ENCODE measurements around the gene ASH1L. TPM values are rescaled to one million over a fixed set of nuclear protein-coding genes. Genes with fewer than 3 reads are reported as not detected.

Gene ASH1L
- total RNA-seq, 1 experiment from 2014 or later = 30.5 TPM

GRCh38 chr1:155466996-155467395, 95.6 kb downstream of the ASH1L start:
- CTCF ChIA-PET = no interaction called here
- no peak for TF ChIP-seq FOSL1 (IDR thresholded peaks at IDR 0.05; ENCODE audit: low read depth)
- no peak for TF ChIP-seq JUND (IDR thresholded peaks at IDR 0.05)
- H3K4me3 ChIP-seq (replicated peaks in 1 of 2; ENCODE audit: low read depth in 1 of 2, low read length in 2 of 2) = no peak overlapping the region
- no peak overlapping the region for H3K4me2 ChIP-seq (ENCODE audit: low read length)
- peaks cover 0 to 8% of the 10 kb centered on the region in 2 experiments; a peak in 1 of 4 replicates for H3K36me3 ChIP-seq (ENCODE audit: control insufficient read depth in 1 of 2, insufficient read depth in 2 of 2, low read length in 2 of 2)
- no peaks in the 10 kb centered on the region for H3K27me3 ChIP-seq (ENCODE audit: insufficient read depth, low read length)
- H3K79me2 ChIP-seq (ENCODE audit: insufficient read depth, low read length) = peaks cover 48% of the 10 kb centered on the region
- intact Hi-C loops (cut with micrococcal nuclease) = no loop called here
- no peak overlapping the region for H2AFZ ChIP-seq (ENCODE audit: low read depth, low read length, poor library complexity, severe bottlenecking)
- H3K9me3 ChIP-seq (ENCODE audit: control insufficient read depth in 1 of 2, insufficient read depth in 1 of 2, low read depth in 1 of 2, low read length in 2 of 2) = peaks cover 7 to 9% of the 10 kb centered on the region in 2 experiments; a peak in 2 of 4 replicates
- no peaks in the 10 kb centered on the region for H3K9me2 ChIP-seq (ENCODE audit: insufficient read depth)
- RAD21 ChIA-PET (ENCODE audit: low non-redundant PET in 1 of 2, low total read pairs in 2 of 2, uncharacterized antibody in 2 of 2, unreplicated experiment in 2 of 2) = no interaction called here
- no peak overlapping the region for H3K27ac ChIP-seq (ENCODE audit: low read depth, low read length)
- no peak overlapping the region for H3K9ac ChIP-seq (ENCODE audit: low read length)
- peaks cover 10% of the 10 kb centered on the region for H4K20me1 ChIP-seq (ENCODE audit: insufficient read depth)
- no peak for ATAC-seq
- POLR2A ChIA-PET = no interaction called here
- no TSS peak for BruUV-seq (replicated peaks)
- no peak for DNase-seq (ENCODE audit: low read depth, low spot score)
- H3K4me1 ChIP-seq (ENCODE audit: control insufficient read depth in 1 of 2, insufficient read depth in 2 of 2, low read length in 2 of 2) = peaks cover 0 to 7% of the 10 kb centered on the region in 2 experiments; a peak in 2 of 4 replicates

GRCh38 chr1:155466617-155466972, 96.0 kb downstream of the ASH1L start:
- Histone ChIP-seq H3K79me2 (ENCODE audit: insufficient read depth, low read length) (peaks cover 48% of the 10 kb centered on the region), H2AFZ (ENCODE audit: low read depth, low read length, poor library complexity, severe bottlenecking) (no peak overlapping the region), H3K4me3 (replicated peaks in 1 of 2; ENCODE audit: low read depth in 1 of 2, low read length in 2 of 2) (no peak overlapping the region), H3K9me2 (ENCODE audit: insufficient read depth) (no peaks in the 10 kb centered on the region), H3K27ac (ENCODE audit: low read depth, low read length) (no peak overlapping the region), H3K9me3 (ENCODE audit: control insufficient read depth in 1 of 2, insufficient read depth in 1 of 2, low read depth in 1 of 2, low read length in 2 of 2) (peaks cover 5 to 6% of the 10 kb centered on the region in 2 experiments; a peak in 2 of 4 replicates), H3K36me3 (ENCODE audit: control insufficient read depth in 1 of 2, insufficient read depth in 2 of 2, low read length in 2 of 2) (peaks cover 0 to 9% of the 10 kb centered on the region in 2 experiments; a peak in 1 of 4 replicates), H4K20me1 (ENCODE audit: insufficient read depth) (peaks cover 10% of the 10 kb centered on the region), H3K9ac (ENCODE audit: low read length) (no peak overlapping the region), H3K4me1 (ENCODE audit: control insufficient read depth in 1 of 2, insufficient read depth in 2 of 2, low read length in 2 of 2) (peaks cover 0 to 7% of the 10 kb centered on the region in 2 experiments; a peak in 2 of 4 replicates), H3K4me2 (ENCODE audit: low read length) (no peak overlapping the region), H3K27me3 (ENCODE audit: insufficient read depth, low read length) (no peaks in the 10 kb centered on the region)
- ATAC-seq = no peak
- CTCF ChIA-PET = interaction anchor here (1.2 kb wide), 1 partner anchor 38 kb away, joined by 3 read pairs; no protein-coding TSS in a partner anchor
- no peak for DNase-seq (ENCODE audit: low read depth, low spot score)
- RAD21 ChIA-PET (ENCODE audit: low non-redundant PET in 1 of 2, low total read pairs in 2 of 2, uncharacterized antibody in 2 of 2, unreplicated experiment in 2 of 2) = no interaction called here
- no TSS peak for BruUV-seq (replicated peaks)
- POLR2A ChIA-PET = no interaction called here
- intact Hi-C loops (cut with micrococcal nuclease) = no loop called here
- TF ChIP-seq, protein P1, sequence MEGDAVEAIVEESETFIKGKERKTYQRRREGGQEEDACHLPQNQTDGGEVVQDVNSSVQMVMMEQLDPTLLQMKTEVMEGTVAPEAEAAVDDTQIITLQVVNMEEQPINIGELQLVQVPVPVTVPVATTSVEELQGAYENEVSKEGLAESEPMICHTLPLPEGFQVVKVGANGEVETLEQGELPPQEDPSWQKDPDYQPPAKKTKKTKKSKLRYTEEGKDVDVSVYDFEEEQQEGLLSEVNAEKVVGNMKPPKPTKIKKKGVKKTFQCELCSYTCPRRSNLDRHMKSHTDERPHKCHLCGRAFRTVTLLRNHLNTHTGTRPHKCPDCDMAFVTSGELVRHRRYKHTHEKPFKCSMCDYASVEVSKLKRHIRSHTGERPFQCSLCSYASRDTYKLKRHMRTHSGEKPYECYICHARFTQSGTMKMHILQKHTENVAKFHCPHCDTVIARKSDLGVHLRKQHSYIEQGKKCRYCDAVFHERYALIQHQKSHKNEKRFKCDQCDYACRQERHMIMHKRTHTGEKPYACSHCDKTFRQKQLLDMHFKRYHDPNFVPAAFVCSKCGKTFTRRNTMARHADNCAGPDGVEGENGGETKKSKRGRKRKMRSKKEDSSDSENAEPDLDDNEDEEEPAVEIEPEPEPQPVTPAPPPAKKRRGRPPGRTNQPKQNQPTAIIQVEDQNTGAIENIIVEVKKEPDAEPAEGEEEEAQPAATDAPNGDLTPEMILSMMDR (IDR thresholded peaks at IDR 0.05 in 2 of 3, conservative IDR thresholded peaks at IDR 0.05 in 1 of 3; ENCODE audit: borderline replicate concordance in 1 of 3, insufficient read depth in 1 of 3, low read depth in 2 of 3, low read length in 2 of 3) = no peak
- TF ChIP-seq TCF7L2 (IDR thresholded peaks at IDR 0.05; ENCODE audit: borderline replicate concordance, extremely low read depth, insufficient read depth, insufficient read length) = no peak
- TF ChIP-seq REST (IDR thresholded peaks at IDR 0.05; ENCODE audit: low read depth) = no peak
- TF ChIP-seq POLR2AphosphoS5 (IDR thresholded peaks at IDR 0.05; ENCODE audit: low read depth, low read length) = no peak
- no peak for TF ChIP-seq EZH2 (IDR thresholded peaks at IDR 0.05)
- TF ChIP-seq POLR2A (IDR thresholded peaks at IDR 0.05; ENCODE audit: borderline replicate concordance, extremely low read depth, insufficient read depth, insufficient read length) = no peak
- TF ChIP-seq JUND (IDR thresholded peaks at IDR 0.05) = no peak
- TF ChIP-seq ZBTB33 (IDR thresholded peaks at IDR 0.05; ENCODE audit: extremely low read depth, insufficient replicate concordance, low read length) = no peak
- no peak for TF ChIP-seq RAD21 (IDR thresholded peaks at IDR 0.05; ENCODE audit: low read depth)
- TF ChIP-seq ELF1 (IDR thresholded peaks at IDR 0.05; ENCODE audit: borderline replicate concordance, low read depth) = no peak
- TF ChIP-seq EZH2phosphoT487 (IDR thresholded peaks at IDR 0.05; ENCODE audit: borderline replicate concordance) = no peak
- TF ChIP-seq CBX3 (IDR thresholded peaks at IDR 0.05; ENCODE audit: low read depth) = no peak

Measured in HCT116 (cell line).